ENCODE measurements around the gene C1QL4.
A peak's percentile ranks its signal among the peaks of the same experiment; 100 is the strongest.

- TF ChIP-seq, protein P1, sequence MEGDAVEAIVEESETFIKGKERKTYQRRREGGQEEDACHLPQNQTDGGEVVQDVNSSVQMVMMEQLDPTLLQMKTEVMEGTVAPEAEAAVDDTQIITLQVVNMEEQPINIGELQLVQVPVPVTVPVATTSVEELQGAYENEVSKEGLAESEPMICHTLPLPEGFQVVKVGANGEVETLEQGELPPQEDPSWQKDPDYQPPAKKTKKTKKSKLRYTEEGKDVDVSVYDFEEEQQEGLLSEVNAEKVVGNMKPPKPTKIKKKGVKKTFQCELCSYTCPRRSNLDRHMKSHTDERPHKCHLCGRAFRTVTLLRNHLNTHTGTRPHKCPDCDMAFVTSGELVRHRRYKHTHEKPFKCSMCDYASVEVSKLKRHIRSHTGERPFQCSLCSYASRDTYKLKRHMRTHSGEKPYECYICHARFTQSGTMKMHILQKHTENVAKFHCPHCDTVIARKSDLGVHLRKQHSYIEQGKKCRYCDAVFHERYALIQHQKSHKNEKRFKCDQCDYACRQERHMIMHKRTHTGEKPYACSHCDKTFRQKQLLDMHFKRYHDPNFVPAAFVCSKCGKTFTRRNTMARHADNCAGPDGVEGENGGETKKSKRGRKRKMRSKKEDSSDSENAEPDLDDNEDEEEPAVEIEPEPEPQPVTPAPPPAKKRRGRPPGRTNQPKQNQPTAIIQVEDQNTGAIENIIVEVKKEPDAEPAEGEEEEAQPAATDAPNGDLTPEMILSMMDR (IDR thresholded peaks at IDR 0.05; ENCODE audit: poor library complexity, severe bottlenecking), result no peak
- TF ChIP-seq SMC3 (conservative IDR thresholded peaks at IDR 0.05; ENCODE audit: poor library complexity) (no peak), POLR2AphosphoS5 (IDR thresholded peaks at IDR 0.05) (peak; percentile 24), TAF1 (IDR thresholded peaks at IDR 0.05; ENCODE audit: low read depth) (no peak), MXI1 (conservative IDR thresholded peaks at IDR 0.05; ENCODE audit: poor library complexity, severe bottlenecking) (no peak), EP300 (conservative IDR thresholded peaks at IDR 0.05; ENCODE audit: poor library complexity, severe bottlenecking) (no peak), EZH2 (IDR thresholded peaks at IDR 0.05; ENCODE audit: borderline replicate concordance, insufficient read depth, low read length, poor library complexity, severe bottlenecking) (peak; percentile 73), RAD21 (conservative IDR thresholded peaks at IDR 0.05) (no peak)
- TF ChIP-seq, protein P2, sequence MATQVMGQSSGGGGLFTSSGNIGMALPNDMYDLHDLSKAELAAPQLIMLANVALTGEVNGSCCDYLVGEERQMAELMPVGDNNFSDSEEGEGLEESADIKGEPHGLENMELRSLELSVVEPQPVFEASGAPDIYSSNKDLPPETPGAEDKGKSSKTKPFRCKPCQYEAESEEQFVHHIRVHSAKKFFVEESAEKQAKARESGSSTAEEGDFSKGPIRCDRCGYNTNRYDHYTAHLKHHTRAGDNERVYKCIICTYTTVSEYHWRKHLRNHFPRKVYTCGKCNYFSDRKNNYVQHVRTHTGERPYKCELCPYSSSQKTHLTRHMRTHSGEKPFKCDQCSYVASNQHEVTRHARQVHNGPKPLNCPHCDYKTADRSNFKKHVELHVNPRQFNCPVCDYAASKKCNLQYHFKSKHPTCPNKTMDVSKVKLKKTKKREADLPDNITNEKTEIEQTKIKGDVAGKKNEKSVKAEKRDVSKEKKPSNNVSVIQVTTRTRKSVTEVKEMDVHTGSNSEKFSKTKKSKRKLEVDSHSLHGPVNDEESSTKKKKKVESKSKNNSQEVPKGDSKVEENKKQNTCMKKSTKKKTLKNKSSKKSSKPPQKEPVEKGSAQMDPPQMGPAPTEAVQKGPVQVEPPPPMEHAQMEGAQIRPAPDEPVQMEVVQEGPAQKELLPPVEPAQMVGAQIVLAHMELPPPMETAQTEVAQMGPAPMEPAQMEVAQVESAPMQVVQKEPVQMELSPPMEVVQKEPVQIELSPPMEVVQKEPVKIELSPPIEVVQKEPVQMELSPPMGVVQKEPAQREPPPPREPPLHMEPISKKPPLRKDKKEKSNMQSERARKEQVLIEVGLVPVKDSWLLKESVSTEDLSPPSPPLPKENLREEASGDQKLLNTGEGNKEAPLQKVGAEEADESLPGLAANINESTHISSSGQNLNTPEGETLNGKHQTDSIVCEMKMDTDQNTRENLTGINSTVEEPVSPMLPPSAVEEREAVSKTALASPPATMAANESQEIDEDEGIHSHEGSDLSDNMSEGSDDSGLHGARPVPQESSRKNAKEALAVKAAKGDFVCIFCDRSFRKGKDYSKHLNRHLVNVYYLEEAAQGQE (IDR thresholded peaks at IDR 0.05; ENCODE audit: borderline replicate concordance), result no peak
These were observed 9.1 kb upstream of the C1QL4 start for GRCh38 chr12:49345825-49346658.
